ENCODE results near the gene TBC1D3B. TPM values are rescaled to one million over a fixed set of nuclear protein-coding genes. Genes with fewer than 3 reads are reported as not detected.

TBC1D3B gene
- total RNA-seq, 1 experiment from 2014 or later = 12.5 TPM

- Mint-ChIP-seq H3K27ac (ENCODE audit: unreplicated experiment) (no peak overlapping the region), H3K4me3 (ENCODE audit: unreplicated experiment) (no peak overlapping the region), H3K9me3 (ENCODE audit: unreplicated experiment) (peaks cover under 1% of the 10 kb centered on the region), H3K27me3 (ENCODE audit: insufficient read depth, unreplicated experiment) (peaks cover 8% of the 10 kb centered on the region), H3K4me1 (ENCODE audit: low read depth, unreplicated experiment) (peaks cover 10% of the 10 kb centered on the region), H3K36me3 (ENCODE audit: insufficient read depth, unreplicated experiment) (no peaks in the 10 kb centered on the region)
- BruUV-seq (replicated peaks) = no TSS peak
- TF ChIP-seq CTCF (IDR thresholded peaks at IDR 0.05; ENCODE audit: insufficient read depth in 1 of 2, low read depth in 1 of 2, low read length in 1 of 2, severe bottlenecking in 1 of 2, unreplicated experiment in 1 of 2) = no peak
- no peaks in the 10 kb centered on the region for H3K27me3 ChIP-seq (replicated peaks; ENCODE audit: control insufficient read depth, insufficient read depth, low read length)
- ChIA-PET CTCF (no interaction called here), POLR2A (no interaction called here)
- H3K4me3 ChIP-seq (ENCODE audit: low read depth, low read length) = no peak overlapping the region
- intact Hi-C loops (cut with micrococcal nuclease; ENCODE audit: unreplicated experiment) = no loop called here
- H3K36me3 ChIP-seq (ENCODE audit: control insufficient read depth, insufficient read depth, low read length) = no peaks in the 10 kb centered on the region
- H3K9me3 ChIP-seq = no peaks in the 10 kb centered on the region
- peaks cover 11% of the 10 kb centered on the region; the same call in 1 of the 2 replicates for H3K4me1 ChIP-seq
- no peak for DNase-seq
These were observed 44.5 kb downstream of the TBC1D3B start for GRCh38 chr17:36131931-36132330.

- H3K36me3 ChIP-seq (ENCODE audit: control insufficient read depth, insufficient read depth, low read length) = no peaks in the 10 kb centered on the region
- no peak overlapping the region for H3K4me3 ChIP-seq (ENCODE audit: low read depth, low read length)
- CTCF ChIA-PET = no interaction called here
- peaks cover 9% of the 10 kb centered on the region; the same call in 1 of the 2 replicates for H3K4me1 ChIP-seq
- H3K27me3 Mint-ChIP-seq (ENCODE audit: insufficient read depth, unreplicated experiment) = peaks cover 8% of the 10 kb centered on the region
- H3K4me1 Mint-ChIP-seq (ENCODE audit: low read depth, unreplicated experiment) = peaks cover 9% of the 10 kb centered on the region
- peaks cover 6% of the 10 kb centered on the region for H3K9me3 Mint-ChIP-seq (ENCODE audit: unreplicated experiment)
- POLR2A ChIA-PET = no interaction called here
- no peaks in the 10 kb centered on the region for H3K27me3 ChIP-seq (replicated peaks; ENCODE audit: control insufficient read depth, insufficient read depth, low read length)
- peak in 1 of 2 experiments; percentile 12 for TF ChIP-seq CTCF (IDR thresholded peaks at IDR 0.05; ENCODE audit: insufficient read depth in 1 of 2, low read depth in 1 of 2, low read length in 1 of 2, severe bottlenecking in 1 of 2, unreplicated experiment in 1 of 2)
- no TSS peak for BruUV-seq (replicated peaks)
- peaks cover 3% of the 10 kb centered on the region; the same call in 1 of the 2 replicates for H3K9me3 ChIP-seq
- no peaks in the 10 kb centered on the region for H3K36me3 Mint-ChIP-seq (ENCODE audit: insufficient read depth, unreplicated experiment)
- no peak for DNase-seq
- H3K4me3 Mint-ChIP-seq (ENCODE audit: unreplicated experiment) = no peak overlapping the region
- H3K27ac Mint-ChIP-seq (ENCODE audit: unreplicated experiment) = no peak overlapping the region
- intact Hi-C loops (cut with micrococcal nuclease; ENCODE audit: unreplicated experiment) = no loop called here
These were observed 45.0 kb downstream of the TBC1D3B start for GRCh38 chr17:36131421-36131820.

- Mint-ChIP-seq H3K4me3 (ENCODE audit: unreplicated experiment) (no peak overlapping the region), H3K9me3 (ENCODE audit: unreplicated experiment) (peaks cover 17% of the 10 kb centered on the region), H3K27ac (ENCODE audit: unreplicated experiment) (no peak overlapping the region), H3K36me3 (ENCODE audit: insufficient read depth, unreplicated experiment) (no peaks in the 10 kb centered on the region), H3K27me3 (ENCODE audit: insufficient read depth, unreplicated experiment) (peaks cover 8% of the 10 kb centered on the region), H3K4me1 (ENCODE audit: low read depth, unreplicated experiment) (no peaks in the 10 kb centered on the region)
- no peaks in the 10 kb centered on the region for H3K27me3 ChIP-seq (replicated peaks; ENCODE audit: control insufficient read depth, insufficient read depth, low read length)
- H3K4me3 ChIP-seq (ENCODE audit: low read depth, low read length) = no peak overlapping the region
- H3K36me3 ChIP-seq (ENCODE audit: control insufficient read depth, insufficient read depth, low read length) = no peaks in the 10 kb centered on the region
- no peak for DNase-seq
- POLR2A ChIA-PET = no interaction called here
- intact Hi-C loops (cut with micrococcal nuclease; ENCODE audit: unreplicated experiment) = no loop called here
- CTCF ChIA-PET = no interaction called here
- no peak for TF ChIP-seq CTCF (IDR thresholded peaks at IDR 0.05; ENCODE audit: insufficient read depth in 1 of 2, low read depth in 1 of 2, low read length in 1 of 2, severe bottlenecking in 1 of 2, unreplicated experiment in 1 of 2)
- H3K4me1 ChIP-seq = no peaks in the 10 kb centered on the region
- BruUV-seq (replicated peaks) = no TSS peak
- H3K9me3 ChIP-seq = peaks cover 14% of the 10 kb centered on the region
These were observed 46.1 kb downstream of the TBC1D3B start for GRCh38 chr17:36130346-36130745.
